ENCODE data around the gene CACNA2D3. TPM values are rescaled to one million over a fixed set of nuclear protein-coding genes. Genes with fewer than 3 reads are reported as not detected.

Gene CACNA2D3
- total RNA-seq, 1 experiment from 2014 or later = 0.59 TPM

GRCh38 chr3:54262541-54262940, 140.2 kb downstream of the CACNA2D3 start:
- H4K20me1 ChIP-seq (ENCODE audit: insufficient read depth) = no peaks in the 10 kb centered on the region
- no peaks in the 10 kb centered on the region for H3K9me3 ChIP-seq (ENCODE audit: insufficient read depth, low read depth)
- no peaks in the 10 kb centered on the region for H3K79me2 ChIP-seq (ENCODE audit: low read depth)
- H3F3A ChIP-seq (ENCODE audit: insufficient read depth, low read depth) = no peaks in the 10 kb centered on the region
- ChIA-PET CTCF (no interaction called here), POLR2A (ENCODE audit: unreplicated experiment) (no interaction called here)
- TF ChIP-seq CTCF (conservative IDR thresholded peaks at IDR 0.05) (no peak), EZH2 (IDR thresholded peaks at IDR 0.05; ENCODE audit: low read depth) (no peak)
- no peak overlapping the region for H3K4me2 ChIP-seq
- no peaks in the 10 kb centered on the region for H3K27me3 ChIP-seq (ENCODE audit: insufficient read depth, low read depth)
- no peaks in the 10 kb centered on the region; the same call in 1 of the 2 replicates for H3K9me2 ChIP-seq (ENCODE audit: insufficient read depth)
- no peaks in the 10 kb centered on the region for H3K4me1 ChIP-seq (replicated peaks; ENCODE audit: insufficient read depth)
- intact Hi-C loops (cut with micrococcal nuclease; ENCODE audit: unreplicated experiment) = no loop called here
- H3K27ac ChIP-seq = no peak overlapping the region
- H3K4me3 ChIP-seq = no peak overlapping the region
- DNase-seq = no peak
- no peak overlapping the region for H2AFZ ChIP-seq
- no peaks in the 10 kb centered on the region for H3K36me3 ChIP-seq (ENCODE audit: low read depth)
- BruUV-seq (replicated peaks) = no TSS peak

- no peak for TF ChIP-seq CTCF (conservative IDR thresholded peaks at IDR 0.05)
- no peak for TF ChIP-seq EZH2 (IDR thresholded peaks at IDR 0.05; ENCODE audit: low read depth)
- Histone ChIP-seq H3K27ac (no peak overlapping the region), H3K9me2 (ENCODE audit: insufficient read depth) (no peaks in the 10 kb centered on the region; the same call in 1 of the 2 replicates), H3K79me2 (ENCODE audit: low read depth) (no peaks in the 10 kb centered on the region), H3K4me1 (replicated peaks; ENCODE audit: insufficient read depth) (no peaks in the 10 kb centered on the region), H3K36me3 (ENCODE audit: low read depth) (no peaks in the 10 kb centered on the region), H3F3A (ENCODE audit: insufficient read depth, low read depth) (no peaks in the 10 kb centered on the region), H3K4me3 (no peak overlapping the region), H2AFZ (no peak overlapping the region), H3K27me3 (ENCODE audit: insufficient read depth, low read depth) (no peaks in the 10 kb centered on the region), H4K20me1 (ENCODE audit: insufficient read depth) (no peaks in the 10 kb centered on the region), H3K4me2 (no peak overlapping the region), H3K9me3 (ENCODE audit: insufficient read depth, low read depth) (no peaks in the 10 kb centered on the region)
- ChIA-PET CTCF (no interaction called here), POLR2A (ENCODE audit: unreplicated experiment) (no interaction called here)
- DNase-seq = no peak
- no TSS peak for BruUV-seq (replicated peaks)
- intact Hi-C loops (cut with micrococcal nuclease; ENCODE audit: unreplicated experiment) = no loop called here
Measured at GRCh38 chr3:54262946-54263345, 140.6 kb downstream of the CACNA2D3 start.

- H3K27ac ChIP-seq = no peak overlapping the region
- no peaks in the 10 kb centered on the region for H3K27me3 ChIP-seq (ENCODE audit: insufficient read depth, low read depth)
- ChIA-PET CTCF (no interaction called here), POLR2A (ENCODE audit: unreplicated experiment) (no interaction called here)
- H3K9me3 ChIP-seq (ENCODE audit: insufficient read depth, low read depth) = no peaks in the 10 kb centered on the region
- no TSS peak for BruUV-seq (replicated peaks)
- no peaks in the 10 kb centered on the region for H3K79me2 ChIP-seq (ENCODE audit: low read depth)
- H3K4me1 ChIP-seq (replicated peaks; ENCODE audit: insufficient read depth) = no peaks in the 10 kb centered on the region
- no peak for DNase-seq
- intact Hi-C loops (cut with micrococcal nuclease; ENCODE audit: unreplicated experiment) = no loop called here
- no peaks in the 10 kb centered on the region; the same call in 1 of the 2 replicates for H3K9me2 ChIP-seq (ENCODE audit: insufficient read depth)
- no peak for TF ChIP-seq EZH2 (IDR thresholded peaks at IDR 0.05; ENCODE audit: low read depth)
- no peak for TF ChIP-seq CTCF (conservative IDR thresholded peaks at IDR 0.05)
- H4K20me1 ChIP-seq (ENCODE audit: insufficient read depth) = no peaks in the 10 kb centered on the region
- no peak overlapping the region for H3K4me3 ChIP-seq
- no peak overlapping the region for H3K4me2 ChIP-seq
- H3F3A ChIP-seq (ENCODE audit: insufficient read depth, low read depth) = no peaks in the 10 kb centered on the region
- no peaks in the 10 kb centered on the region for H3K36me3 ChIP-seq (ENCODE audit: low read depth)
- no peak overlapping the region for H2AFZ ChIP-seq
Measured at GRCh38 chr3:54264050-54264449, 141.7 kb downstream of the CACNA2D3 start.

Data from PC-9 (cell line).